NB4 (cell line): ENCODE measurements around the gene NCOA7.

Experiments
- DNase-seq: peaks from one replicate; pipeline ENCODE4 v3.0.0; 2010; ENCODE audit warnings: low read depth
- H3K4me3 ChIP-seq: one replicate; pipeline ENCODE4 v1.5.1; 2011; ENCODE audit warnings: mild to moderate bottlenecking, low read depth, low read length, moderate library complexity
- MYC ChIP-seq: IDR thresholded peaks from 2 replicates; pipeline ENCODE4 v1.6.1; 2011; ENCODE audit warnings: low read depth, low read length
- POLR2A ChIP-seq: IDR thresholded peaks from 2 replicates; pipeline ENCODE4 v1.6.1; 2011; ENCODE audit warnings: mild to moderate bottlenecking; ENCODE audit not compliant: insufficient read length; ENCODE audit errors: extremely low read depth
- TF ChIP-seq, protein P1 (sequence below): IDR thresholded peaks from 2 replicates; pipeline ENCODE4 v1.6.1; 2011; ENCODE audit warnings: low read depth, low read length
- TF ChIP-seq, protein P2 (sequence below): IDR thresholded peaks from one replicate; pipeline ENCODE4 v1.5.1; 2012; ENCODE audit warnings: low read depth, low read length

The NCOA7 gene

DNA sequence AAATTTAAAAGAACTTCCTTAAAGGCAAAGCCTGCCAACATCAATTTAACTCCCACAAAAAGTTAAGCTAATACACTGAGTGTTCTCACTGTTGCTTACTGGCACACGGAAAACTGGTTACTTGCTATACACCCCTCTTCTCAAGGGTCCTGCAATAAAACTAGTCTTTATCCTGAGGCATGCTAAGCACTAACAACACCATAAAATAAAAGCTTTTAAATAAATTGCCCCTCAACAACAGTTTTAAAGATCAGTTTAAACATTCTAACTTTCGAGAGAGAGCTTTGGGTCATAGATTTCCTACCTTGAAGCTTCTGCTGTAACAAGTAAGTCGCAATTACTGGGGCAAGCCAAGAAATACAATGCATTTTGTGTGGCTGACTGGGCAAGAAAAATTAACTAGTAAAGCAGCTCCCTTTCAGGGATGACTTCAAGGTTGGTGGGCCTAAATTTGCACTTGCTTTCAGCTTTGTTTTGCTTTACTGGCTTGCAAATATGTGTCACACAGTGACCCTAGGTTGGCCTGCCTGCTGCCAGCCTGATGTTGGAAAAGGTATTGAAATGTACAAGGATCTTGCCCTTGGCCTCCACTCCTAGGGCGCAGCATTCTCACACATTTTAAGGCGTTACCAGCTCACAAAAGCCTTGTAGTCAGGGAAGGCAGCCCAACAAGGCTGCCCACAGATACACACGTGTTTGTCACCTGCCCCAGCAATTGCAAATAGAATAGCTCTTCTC is 45.3 kb upstream of the NCOA7 start:
- H3K4me3 ChIP-seq = no peak overlapping the region
- TF ChIP-seq, protein P1, sequence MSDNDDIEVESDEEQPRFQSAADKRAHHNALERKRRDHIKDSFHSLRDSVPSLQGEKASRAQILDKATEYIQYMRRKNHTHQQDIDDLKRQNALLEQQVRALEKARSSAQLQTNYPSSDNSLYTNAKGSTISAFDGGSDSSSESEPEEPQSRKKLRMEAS = no peak
- TF ChIP-seq MYC (no peak), POLR2A (no peak)
- TF ChIP-seq, protein P2, sequence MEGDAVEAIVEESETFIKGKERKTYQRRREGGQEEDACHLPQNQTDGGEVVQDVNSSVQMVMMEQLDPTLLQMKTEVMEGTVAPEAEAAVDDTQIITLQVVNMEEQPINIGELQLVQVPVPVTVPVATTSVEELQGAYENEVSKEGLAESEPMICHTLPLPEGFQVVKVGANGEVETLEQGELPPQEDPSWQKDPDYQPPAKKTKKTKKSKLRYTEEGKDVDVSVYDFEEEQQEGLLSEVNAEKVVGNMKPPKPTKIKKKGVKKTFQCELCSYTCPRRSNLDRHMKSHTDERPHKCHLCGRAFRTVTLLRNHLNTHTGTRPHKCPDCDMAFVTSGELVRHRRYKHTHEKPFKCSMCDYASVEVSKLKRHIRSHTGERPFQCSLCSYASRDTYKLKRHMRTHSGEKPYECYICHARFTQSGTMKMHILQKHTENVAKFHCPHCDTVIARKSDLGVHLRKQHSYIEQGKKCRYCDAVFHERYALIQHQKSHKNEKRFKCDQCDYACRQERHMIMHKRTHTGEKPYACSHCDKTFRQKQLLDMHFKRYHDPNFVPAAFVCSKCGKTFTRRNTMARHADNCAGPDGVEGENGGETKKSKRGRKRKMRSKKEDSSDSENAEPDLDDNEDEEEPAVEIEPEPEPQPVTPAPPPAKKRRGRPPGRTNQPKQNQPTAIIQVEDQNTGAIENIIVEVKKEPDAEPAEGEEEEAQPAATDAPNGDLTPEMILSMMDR = no peak
- no peak for DNase-seq

DNA sequence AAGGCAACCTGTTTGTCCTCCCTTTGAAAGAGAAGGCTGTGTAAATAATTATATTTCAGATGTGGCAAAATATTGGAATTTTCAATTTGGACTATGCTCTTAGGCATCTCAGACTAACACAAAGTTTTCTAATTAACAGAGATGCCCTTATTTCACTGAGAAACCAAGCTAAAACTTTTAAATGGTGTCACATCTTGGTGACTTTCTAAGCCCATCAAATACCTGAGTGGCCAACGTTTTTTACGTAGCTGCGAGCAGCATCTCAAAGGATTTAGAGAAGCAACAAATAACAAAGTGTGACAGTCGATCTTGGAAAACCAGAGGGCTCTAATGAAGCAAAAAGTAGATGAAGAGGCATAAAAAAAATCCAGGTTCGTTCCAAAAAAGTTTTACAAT is 44.7 kb upstream of the NCOA7 start:
- no peak for DNase-seq
- TF ChIP-seq POLR2A = no peak
- TF ChIP-seq, protein P1 = no peak
- TF ChIP-seq MYC = no peak
- TF ChIP-seq, protein P2 = no peak
- no peak overlapping the region for H3K4me3 ChIP-seq

DNA sequence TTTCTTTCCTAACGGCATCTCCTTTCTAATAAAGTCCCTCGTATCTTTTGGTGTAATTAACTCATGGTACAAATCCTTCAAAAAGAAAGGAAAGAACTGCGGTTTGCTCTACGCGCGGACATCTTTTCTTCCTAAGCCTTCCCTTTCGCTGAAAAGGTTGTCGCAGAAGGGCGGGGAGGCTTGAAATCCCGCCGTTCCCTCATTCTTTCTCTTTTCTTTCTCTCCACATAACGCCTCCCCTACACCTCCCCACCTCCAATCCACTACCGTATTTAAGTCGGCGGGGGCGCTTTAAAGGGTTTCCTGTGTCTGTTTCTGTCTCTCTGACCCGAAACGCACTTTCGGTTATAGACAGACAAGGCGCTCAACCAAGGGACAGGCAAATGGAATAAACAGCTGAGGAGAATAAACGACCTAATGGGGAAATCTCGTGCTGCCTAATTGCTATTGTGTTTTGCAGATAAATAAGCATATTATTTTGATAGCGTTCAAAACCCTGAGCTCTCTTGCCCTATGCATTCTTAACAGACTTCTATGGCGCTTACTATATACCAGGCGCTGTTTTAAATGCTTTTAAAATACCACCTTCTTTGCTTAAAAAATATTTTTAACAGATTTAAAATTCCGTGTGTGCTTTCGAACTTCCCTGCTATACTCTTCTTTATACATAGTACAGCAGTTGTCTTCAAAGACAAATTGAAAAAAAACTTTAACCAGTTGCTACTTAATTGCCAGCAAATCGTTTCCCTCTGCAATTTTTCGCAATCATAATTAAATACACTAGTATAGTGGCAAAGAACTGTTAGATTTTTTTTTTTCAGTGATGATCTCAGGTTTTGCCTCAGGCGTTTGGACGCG is 43.8 kb upstream of the NCOA7 start:
- TF ChIP-seq, protein P1 = no peak
- TF ChIP-seq MYC (no peak), POLR2A (no peak)
- TF ChIP-seq, protein P2 = no peak
- H3K4me3 ChIP-seq = peak overlapping the region; percentile 60
- peak; percentile 87 for DNase-seq

DNA sequence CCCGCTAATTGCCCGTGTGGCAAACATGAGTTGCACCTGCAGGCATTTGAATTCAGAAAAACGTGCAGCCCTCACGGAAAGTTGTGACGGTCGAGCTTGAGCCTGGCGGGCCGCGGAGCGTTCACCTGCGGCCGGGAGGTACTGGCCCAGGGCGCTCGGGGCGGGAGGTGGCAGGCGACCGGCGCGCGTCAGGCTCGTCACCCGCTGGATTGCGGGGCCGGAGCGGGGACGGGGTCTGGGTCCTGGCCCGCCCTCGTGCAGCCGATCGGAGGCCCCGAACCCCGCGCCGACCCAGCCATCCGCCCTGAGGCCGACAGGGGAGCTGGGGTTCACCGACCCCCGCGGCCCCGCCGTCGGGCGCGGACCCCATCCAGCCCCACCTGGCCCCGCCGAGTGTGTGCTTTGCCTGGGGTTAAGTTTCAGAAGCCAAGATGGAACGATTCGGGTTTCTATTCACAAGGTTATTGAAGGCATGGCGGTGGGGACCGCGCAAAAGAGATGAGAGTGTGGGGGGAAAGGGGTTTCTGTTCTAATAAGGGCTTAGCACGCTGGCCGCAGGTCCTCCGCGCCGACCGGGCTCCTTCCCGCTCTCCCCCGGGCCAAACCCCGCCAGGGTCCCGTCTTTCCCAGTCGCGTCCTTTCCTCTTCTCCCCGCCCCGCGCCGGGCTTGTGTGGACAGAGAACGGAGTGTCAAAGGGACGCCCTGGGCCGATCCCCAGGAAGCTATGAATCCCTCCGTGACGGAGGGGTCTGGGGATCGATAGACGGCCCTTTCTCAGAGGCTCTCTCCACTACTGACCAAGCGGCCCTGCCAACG is 43.0 kb upstream of the NCOA7 start:
- TF ChIP-seq, protein P1 = no peak
- peak; percentile 36 for DNase-seq

DNA sequence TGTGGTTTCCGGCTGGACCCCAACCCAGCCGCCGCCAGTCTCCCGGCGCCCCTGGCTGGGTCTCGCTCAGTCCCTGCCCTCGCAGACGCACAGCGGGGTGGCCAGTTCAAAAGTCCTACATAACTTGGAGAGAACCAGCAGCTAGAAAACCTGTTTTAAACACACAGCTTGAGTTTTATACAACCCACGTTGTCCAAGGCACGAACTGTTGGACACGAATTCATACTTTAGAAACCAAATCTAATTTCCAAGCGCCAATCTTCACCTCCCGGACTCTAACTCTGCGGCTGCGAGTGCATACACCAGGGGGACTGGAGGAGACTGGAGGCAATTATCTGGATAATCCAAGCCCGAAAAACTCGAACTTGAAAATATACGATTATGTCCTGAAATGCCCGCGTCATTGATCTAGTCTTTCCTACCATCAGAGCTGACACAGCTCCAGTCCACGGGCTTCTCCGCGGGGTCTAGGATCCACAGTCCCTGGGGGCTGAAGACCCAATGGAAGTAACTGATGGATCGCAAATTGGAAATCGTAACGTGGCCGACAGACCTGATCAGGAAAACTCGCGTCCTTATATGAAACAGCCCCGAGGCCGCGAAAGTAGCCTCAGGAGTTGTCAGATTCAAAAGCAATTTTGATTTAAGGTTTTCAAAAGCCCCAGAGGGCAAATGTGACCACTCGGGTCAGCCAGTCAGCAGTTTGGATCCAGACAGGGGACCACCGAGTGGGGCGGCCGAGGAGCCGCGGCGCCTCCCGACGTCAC is 42.2 kb upstream of the NCOA7 start:
- TF ChIP-seq MYC = no peak
- TF ChIP-seq POLR2A = no peak
- TF ChIP-seq, protein P2 = no peak
- TF ChIP-seq, protein P1 = no peak
- peak overlapping the region; percentile 46 for H3K4me3 ChIP-seq
- DNase-seq = peak; percentile 43

More for the DNA sequence above, 43.0 kb upstream of the NCOA7 start:
- H3K4me3 ChIP-seq = peak overlapping the region; percentile 60
